GM10847 (cell line): Measurements from ENCODE around the gene OSBPL9.

Experiments
- POLR2A ChIP-seq: IDR thresholded peaks from 2 replicates; pipeline ENCODE4 v1.6.1; 2011; ENCODE audit not compliant: insufficient read length; ENCODE audit errors: extremely low read depth

The OSBPL9 gene

GRCh38 chr1:51627672-51628071 lies 10.8 kb downstream of the OSBPL9 start:
- TF ChIP-seq POLR2A = no peak

GRCh38 chr1:51628715-51629590 lies 12.1 kb downstream of the OSBPL9 start:
- no peak for TF ChIP-seq POLR2A

GRCh38 chr1:51629918-51630317 lies 13.0 kb downstream of the OSBPL9 start:
- TF ChIP-seq POLR2A = no peak

- no peak for TF ChIP-seq POLR2A
These were observed 13.5 kb downstream of the OSBPL9 start for GRCh38 chr1:51630393-51630792.

- TF ChIP-seq POLR2A = no peak
These were observed 14.0 kb downstream of the OSBPL9 start for GRCh38 chr1:51630922-51631321.

GRCh38 chr1:51631747-51632146 lies 14.9 kb downstream of the OSBPL9 start:
- no peak for TF ChIP-seq POLR2A

GRCh38 chr1:51634618-51635017 lies 17.7 kb downstream of the OSBPL9 start:
- TF ChIP-seq POLR2A = no peak

- TF ChIP-seq POLR2A = no peak
These were observed 18.7 kb downstream of the OSBPL9 start for GRCh38 chr1:51635615-51636014.

GRCh38 chr1:51636191-51636590 lies 19.3 kb downstream of the OSBPL9 start:
- no peak for TF ChIP-seq POLR2A

- no peak for TF ChIP-seq POLR2A
These were observed 20.1 kb downstream of the OSBPL9 start for GRCh38 chr1:51636764-51637522.

- TF ChIP-seq POLR2A = no peak
These were observed 21.5 kb downstream of the OSBPL9 start for GRCh38 chr1:51638350-51638749.

GRCh38 chr1:51639694-51640093 lies 22.8 kb downstream of the OSBPL9 start:
- TF ChIP-seq POLR2A = no peak

- TF ChIP-seq POLR2A = no peak
These were observed 24.2 kb downstream of the OSBPL9 start for GRCh38 chr1:51641096-51641495.

GRCh38 chr1:51642739-51643142 lies 25.8 kb downstream of the OSBPL9 start:
- TF ChIP-seq POLR2A = no peak

GRCh38 chr1:51643362-51643761 lies 26.5 kb downstream of the OSBPL9 start:
- no peak for TF ChIP-seq POLR2A

GRCh38 chr1:51644020-51644419 lies 27.1 kb downstream of the OSBPL9 start:
- TF ChIP-seq POLR2A = no peak

GRCh38 chr1:51644533-51645197 lies 27.8 kb downstream of the OSBPL9 start:
- no peak for TF ChIP-seq POLR2A
